PC-3 (cell line): ENCODE results near the gene PREP.

ENCODE experiments used
- CTCF ChIP-seq: fragments of 300-600 bp; sonication (generic); conservative IDR thresholded peaks from 2 replicates; pipeline ENCODE4 v1.5.1; 2017; ENCODE audit warnings: antibody characterized with exemption, low read depth, mild to moderate bottlenecking, low read length
- EZH2 ChIP-seq: fragments of 300-600 bp; sonication (generic); IDR thresholded peaks from one replicate; pipeline ENCODE4 v1.6.1; 2017; ENCODE audit warnings: antibody characterized with exemption, mild to moderate bottlenecking, low read length; ENCODE audit not compliant: unreplicated experiment

DNA sequence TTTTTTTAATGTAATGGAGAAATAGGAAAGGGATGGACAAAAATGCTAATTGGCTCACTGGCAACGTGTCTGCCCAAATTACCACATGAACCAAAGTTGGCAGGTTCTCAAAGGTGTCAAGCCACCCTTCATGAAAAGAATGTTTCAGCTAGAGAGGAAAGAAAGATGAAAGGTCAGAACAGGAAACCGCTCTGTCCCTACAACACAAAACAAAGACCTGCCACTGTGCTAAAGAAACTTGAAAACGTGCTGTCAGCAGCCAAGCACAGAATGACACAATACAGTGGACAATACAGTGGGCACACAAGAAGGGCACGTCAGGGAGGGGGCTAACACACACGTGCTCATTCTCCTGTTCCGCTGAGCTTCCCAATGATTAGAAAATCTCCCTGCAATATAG is 4.9 kb downstream of the PREP start:
- TF ChIP-seq CTCF = no peak
- TF ChIP-seq EZH2 = no peak
